NCI-H82 treated with DMSO at 0.1 percent for 48 hours (cell line): Measurements from ENCODE around the gene CHURC1.

Source experiments
- DNase-seq: peaks from one replicate; lab custom pipeline; 2025; ENCODE audit not compliant: unreplicated experiment; lab: John Stamatoyannopoulos, UW

The CHURC1 gene

DNA sequence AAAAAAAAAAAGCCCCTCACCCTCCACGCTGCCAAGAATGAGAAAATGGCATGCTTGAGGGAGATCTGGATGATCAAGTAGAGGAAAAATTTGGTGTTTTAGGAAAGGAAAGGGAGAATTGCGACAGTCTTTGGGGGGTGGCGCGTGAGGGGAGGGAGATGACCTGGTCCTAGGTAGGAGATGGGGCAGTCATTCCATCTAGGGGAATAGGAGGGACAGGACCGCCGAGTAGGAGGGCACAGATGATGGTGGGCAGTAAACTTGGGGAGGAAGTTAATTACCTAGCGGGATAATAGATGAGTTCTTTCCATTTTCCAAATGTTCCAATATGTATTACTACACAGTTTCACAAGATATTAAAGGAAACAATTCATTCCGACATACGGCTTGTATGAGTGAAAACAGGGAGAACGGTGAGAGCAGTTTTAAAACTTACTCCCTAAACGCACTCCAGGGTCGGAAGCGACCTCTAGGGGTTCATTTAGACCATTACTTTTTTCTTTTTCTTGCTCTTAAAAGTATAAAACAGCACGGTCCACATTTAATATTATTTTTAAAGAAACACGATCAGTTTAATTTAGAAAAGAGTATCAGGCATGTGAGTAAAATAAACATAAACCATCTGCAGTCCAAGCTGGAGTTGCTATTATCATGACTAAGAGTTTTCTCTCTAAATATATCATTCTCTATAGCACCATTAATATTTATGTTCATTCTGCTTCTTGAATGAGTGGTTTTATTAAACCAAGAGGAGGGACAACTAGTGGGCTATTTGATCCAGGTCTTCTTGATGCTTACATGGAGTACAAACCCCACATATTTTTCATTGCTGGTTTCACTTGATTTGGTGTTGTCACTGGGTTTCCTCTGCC, 69.4 kb downstream of the CHURC1 start:
- DNase-seq: no peak
